Measurements from ENCODE around the gene MASP2. TPM values are rescaled to one million over a fixed set of nuclear protein-coding genes. Genes with fewer than 3 reads are reported as not detected.

The MASP2 gene
- total RNA-seq, 1 experiment from 2014 or later = 0.25 TPM

DNA sequence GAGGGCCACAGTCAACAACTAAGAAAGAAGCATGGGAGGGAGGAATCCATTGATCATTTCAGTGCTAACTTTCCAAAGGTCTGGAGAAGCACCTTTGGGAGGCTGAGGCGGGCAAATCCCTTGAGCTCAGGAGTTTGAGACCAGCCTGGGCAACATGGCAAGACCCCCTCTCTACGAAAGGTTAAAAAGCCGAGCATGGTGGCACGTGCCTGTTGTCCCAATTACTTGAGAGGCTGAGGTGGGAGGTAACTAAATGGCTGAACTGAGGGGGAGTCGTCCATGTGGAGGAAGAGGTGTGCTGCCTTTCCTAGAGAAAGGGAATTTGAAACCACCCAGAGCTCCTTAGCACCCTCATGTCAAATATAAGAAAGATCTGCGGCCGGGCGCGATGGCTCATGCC is 16.2 kb downstream of the MASP2 start (continued):
- TF ChIP-seq, protein P1, sequence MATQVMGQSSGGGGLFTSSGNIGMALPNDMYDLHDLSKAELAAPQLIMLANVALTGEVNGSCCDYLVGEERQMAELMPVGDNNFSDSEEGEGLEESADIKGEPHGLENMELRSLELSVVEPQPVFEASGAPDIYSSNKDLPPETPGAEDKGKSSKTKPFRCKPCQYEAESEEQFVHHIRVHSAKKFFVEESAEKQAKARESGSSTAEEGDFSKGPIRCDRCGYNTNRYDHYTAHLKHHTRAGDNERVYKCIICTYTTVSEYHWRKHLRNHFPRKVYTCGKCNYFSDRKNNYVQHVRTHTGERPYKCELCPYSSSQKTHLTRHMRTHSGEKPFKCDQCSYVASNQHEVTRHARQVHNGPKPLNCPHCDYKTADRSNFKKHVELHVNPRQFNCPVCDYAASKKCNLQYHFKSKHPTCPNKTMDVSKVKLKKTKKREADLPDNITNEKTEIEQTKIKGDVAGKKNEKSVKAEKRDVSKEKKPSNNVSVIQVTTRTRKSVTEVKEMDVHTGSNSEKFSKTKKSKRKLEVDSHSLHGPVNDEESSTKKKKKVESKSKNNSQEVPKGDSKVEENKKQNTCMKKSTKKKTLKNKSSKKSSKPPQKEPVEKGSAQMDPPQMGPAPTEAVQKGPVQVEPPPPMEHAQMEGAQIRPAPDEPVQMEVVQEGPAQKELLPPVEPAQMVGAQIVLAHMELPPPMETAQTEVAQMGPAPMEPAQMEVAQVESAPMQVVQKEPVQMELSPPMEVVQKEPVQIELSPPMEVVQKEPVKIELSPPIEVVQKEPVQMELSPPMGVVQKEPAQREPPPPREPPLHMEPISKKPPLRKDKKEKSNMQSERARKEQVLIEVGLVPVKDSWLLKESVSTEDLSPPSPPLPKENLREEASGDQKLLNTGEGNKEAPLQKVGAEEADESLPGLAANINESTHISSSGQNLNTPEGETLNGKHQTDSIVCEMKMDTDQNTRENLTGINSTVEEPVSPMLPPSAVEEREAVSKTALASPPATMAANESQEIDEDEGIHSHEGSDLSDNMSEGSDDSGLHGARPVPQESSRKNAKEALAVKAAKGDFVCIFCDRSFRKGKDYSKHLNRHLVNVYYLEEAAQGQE (IDR thresholded peaks at IDR 0.05; ENCODE audit: low read depth) = no peak
- TF ChIP-seq, protein P2, sequence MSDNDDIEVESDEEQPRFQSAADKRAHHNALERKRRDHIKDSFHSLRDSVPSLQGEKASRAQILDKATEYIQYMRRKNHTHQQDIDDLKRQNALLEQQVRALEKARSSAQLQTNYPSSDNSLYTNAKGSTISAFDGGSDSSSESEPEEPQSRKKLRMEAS (IDR thresholded peaks at IDR 0.05) = no peak
- TF ChIP-seq FOSL1 (IDR thresholded peaks at IDR 0.05; ENCODE audit: low read depth) (no peak), TCF7L2 (IDR thresholded peaks at IDR 0.05; ENCODE audit: borderline replicate concordance, extremely low read depth, insufficient read depth, insufficient read length) (no peak), SRF (IDR thresholded peaks at IDR 0.05; ENCODE audit: low read depth) (no peak)

DNA sequence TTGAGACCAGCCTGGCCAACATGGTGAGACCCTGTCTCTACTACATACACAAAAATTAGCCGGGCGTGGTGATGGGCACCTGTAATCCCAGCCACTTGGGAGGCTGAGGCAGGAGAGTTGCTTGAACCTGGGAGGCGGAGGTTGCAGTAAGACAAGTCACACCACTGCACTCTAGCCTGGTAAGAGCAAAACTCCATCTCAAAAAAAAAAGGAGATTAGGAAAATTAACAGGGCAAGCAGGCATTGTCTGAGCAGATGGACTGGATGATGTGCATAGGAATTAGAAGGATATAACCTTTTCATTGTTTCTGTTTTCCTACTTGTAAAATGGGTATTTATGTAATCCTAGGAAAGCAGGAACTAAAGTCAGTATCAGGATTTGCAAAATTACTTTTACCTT is 19.0 kb downstream of the MASP2 start:
- H3K36me3 ChIP-seq (ENCODE audit: control insufficient read depth in 1 of 2, insufficient read depth in 2 of 2, low read length in 2 of 2) = peaks cover 21 to 29% of the 10 kb centered on the region in 2 experiments; a peak in 3 of 4 replicates
- intact Hi-C loops (cut with micrococcal nuclease) = no loop called here
- ATAC-seq = no peak
- H3K79me2 ChIP-seq (ENCODE audit: insufficient read depth, low read length) = peaks cover 8% of the 10 kb centered on the region
- ChIA-PET RAD21 (ENCODE audit: low non-redundant PET in 1 of 2, low total read pairs in 2 of 2, uncharacterized antibody in 2 of 2, unreplicated experiment in 2 of 2) (no interaction called here), POLR2A (no interaction called here), CTCF (no interaction called here)
- no peak overlapping the region for H3K9ac ChIP-seq (ENCODE audit: low read length)
- H3K27ac ChIP-seq (ENCODE audit: low read depth, low read length) = no peak overlapping the region
- no peak overlapping the region for H2AFZ ChIP-seq (ENCODE audit: low read depth, low read length, poor library complexity, severe bottlenecking)
- no peak for TF ChIP-seq ELF1 (IDR thresholded peaks at IDR 0.05; ENCODE audit: borderline replicate concordance, low read depth)
- TF ChIP-seq, protein P3, sequence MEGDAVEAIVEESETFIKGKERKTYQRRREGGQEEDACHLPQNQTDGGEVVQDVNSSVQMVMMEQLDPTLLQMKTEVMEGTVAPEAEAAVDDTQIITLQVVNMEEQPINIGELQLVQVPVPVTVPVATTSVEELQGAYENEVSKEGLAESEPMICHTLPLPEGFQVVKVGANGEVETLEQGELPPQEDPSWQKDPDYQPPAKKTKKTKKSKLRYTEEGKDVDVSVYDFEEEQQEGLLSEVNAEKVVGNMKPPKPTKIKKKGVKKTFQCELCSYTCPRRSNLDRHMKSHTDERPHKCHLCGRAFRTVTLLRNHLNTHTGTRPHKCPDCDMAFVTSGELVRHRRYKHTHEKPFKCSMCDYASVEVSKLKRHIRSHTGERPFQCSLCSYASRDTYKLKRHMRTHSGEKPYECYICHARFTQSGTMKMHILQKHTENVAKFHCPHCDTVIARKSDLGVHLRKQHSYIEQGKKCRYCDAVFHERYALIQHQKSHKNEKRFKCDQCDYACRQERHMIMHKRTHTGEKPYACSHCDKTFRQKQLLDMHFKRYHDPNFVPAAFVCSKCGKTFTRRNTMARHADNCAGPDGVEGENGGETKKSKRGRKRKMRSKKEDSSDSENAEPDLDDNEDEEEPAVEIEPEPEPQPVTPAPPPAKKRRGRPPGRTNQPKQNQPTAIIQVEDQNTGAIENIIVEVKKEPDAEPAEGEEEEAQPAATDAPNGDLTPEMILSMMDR (IDR thresholded peaks at IDR 0.05 in 2 of 3, conservative IDR thresholded peaks at IDR 0.05 in 1 of 3; ENCODE audit: borderline replicate concordance in 1 of 3, insufficient read depth in 1 of 3, low read depth in 2 of 3, low read length in 2 of 3) = no peak
- TF ChIP-seq, protein P2 (IDR thresholded peaks at IDR 0.05) = no peak
- no peak for TF ChIP-seq YY1 (IDR thresholded peaks at IDR 0.05; ENCODE audit: extremely low read depth, insufficient replicate concordance, low read depth, low read length)
- TF ChIP-seq POLR2A (IDR thresholded peaks at IDR 0.05; ENCODE audit: borderline replicate concordance, extremely low read depth, insufficient read depth, insufficient read length) = no peak
- no peak for TF ChIP-seq EZH2phosphoT487 (IDR thresholded peaks at IDR 0.05; ENCODE audit: borderline replicate concordance)
- TF ChIP-seq, protein P4, sequence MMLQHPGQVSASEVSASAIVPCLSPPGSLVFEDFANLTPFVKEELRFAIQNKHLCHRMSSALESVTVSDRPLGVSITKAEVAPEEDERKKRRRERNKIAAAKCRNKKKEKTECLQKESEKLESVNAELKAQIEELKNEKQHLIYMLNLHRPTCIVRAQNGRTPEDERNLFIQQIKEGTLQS (IDR thresholded peaks at IDR 0.05) = no peak
- no peak for TF ChIP-seq ZFX (IDR thresholded peaks at IDR 0.05)
- no peaks in the 10 kb centered on the region for H3K27me3 ChIP-seq (ENCODE audit: insufficient read depth, low read length)
- no TSS peak for BruUV-seq (replicated peaks)
- H3K9me3 ChIP-seq (ENCODE audit: control insufficient read depth in 1 of 2, insufficient read depth in 1 of 2, low read depth in 1 of 2, low read length in 2 of 2) = no peaks in the 10 kb centered on the region
- H4K20me1 ChIP-seq (ENCODE audit: insufficient read depth) = 0 out of 2 replicates have a peak, but pooled peaks cover 16% of the 10 kb centered on the region
- DNase-seq (ENCODE audit: low read depth, low spot score) = no peak
- no peak overlapping the region for H3K4me3 ChIP-seq (replicated peaks in 1 of 2; ENCODE audit: low read depth in 1 of 2, low read length in 2 of 2)
- no peak overlapping the region for H3K4me2 ChIP-seq (ENCODE audit: low read length)
- no peaks in the 10 kb centered on the region for H3K4me1 ChIP-seq (ENCODE audit: control insufficient read depth in 1 of 2, insufficient read depth in 2 of 2, low read length in 2 of 2)
- H3K9me2 ChIP-seq (ENCODE audit: insufficient read depth) = no peaks in the 10 kb centered on the region
